Medulla oblongata (tissue), 1 donor: ENCODE data around the gene MPPED2.

Experiments used
- DNase-seq: peaks from one replicate; pipeline ENCODE4 v3.0.0-alpha.2; 2015; ENCODE audit errors: extremely low spot score

The MPPED2 gene

DNA sequence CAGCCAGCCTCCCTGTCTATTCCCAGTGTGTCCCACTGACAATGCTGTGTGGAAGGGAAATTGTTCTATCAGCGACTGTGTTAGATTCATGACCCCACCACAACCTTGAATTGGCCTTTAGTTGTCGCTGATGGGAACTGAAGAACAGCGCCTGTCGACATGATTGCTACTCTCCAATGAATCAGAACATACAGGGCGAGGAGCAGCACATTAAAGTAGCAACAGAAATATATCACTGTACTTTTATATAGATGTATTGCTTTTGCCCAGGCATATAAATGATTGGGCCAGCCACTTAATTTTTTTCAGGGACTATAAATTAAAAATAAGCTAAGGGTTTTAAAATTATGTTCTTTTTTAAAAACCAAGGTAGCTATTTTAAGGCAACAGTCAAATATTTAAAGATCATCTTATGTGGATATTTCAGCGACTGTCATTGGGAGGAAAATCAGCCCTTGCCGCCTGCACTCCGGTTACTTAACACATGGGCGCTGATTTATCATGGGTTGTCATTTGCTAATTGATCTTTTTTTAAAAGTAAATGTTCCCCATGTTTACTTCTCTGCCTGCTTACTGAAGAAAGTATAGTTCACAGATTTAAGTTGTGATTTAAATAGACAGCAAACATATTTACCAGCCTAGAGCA lies 221.2 kb downstream of the MPPED2 start:
- no peak for DNase-seq

- DNase-seq, result no peak
Observed at GRCh38 chr11:30364139-30364836, 221.9 kb downstream of the MPPED2 start.

DNA sequence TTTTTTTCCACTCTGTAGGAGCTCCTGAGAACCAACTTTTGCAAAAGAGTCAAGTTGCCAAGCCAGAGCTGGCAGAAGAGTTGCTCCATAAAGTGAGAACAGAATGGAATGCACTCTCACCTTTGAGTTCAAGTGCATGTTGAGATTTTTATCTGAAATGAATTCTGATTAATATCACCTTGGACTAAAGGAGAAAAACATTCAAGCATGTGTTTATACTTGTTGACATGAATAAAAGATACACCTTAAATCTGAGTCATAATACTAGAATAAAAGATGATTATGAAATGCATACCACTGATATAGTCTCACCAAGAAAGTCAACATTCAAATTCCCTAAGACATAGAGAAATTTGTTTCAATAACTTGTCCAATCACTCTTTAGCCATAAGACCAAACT lies 225.4 kb downstream of the MPPED2 start:
- no peak for DNase-seq
